ENCODE results near the gene MAB21L4. TPM values are rescaled to one million over a fixed set of nuclear protein-coding genes. Genes with fewer than 3 reads are reported as not detected.
A peak's percentile ranks its signal among the peaks of the same experiment; 100 is the strongest.

The MAB21L4 gene
- under 1 TPM in 1 of 2 donors, not detected in 1; 0.31 TPM for total RNA-seq

- H3K4me1 ChIP-seq = peaks cover 0 to 21% of the 10 kb centered on the region in 2 donors
- DNase-seq (ENCODE audit: low spot score) = no peak
- H3K4me3 ChIP-seq = no peak within 1 kb of the TSS
- H3K27me3 ChIP-seq = no peaks in the 10 kb centered on the region
- no peaks in the 10 kb centered on the region for H3K36me3 ChIP-seq
- no peak within 1 kb of the TSS for H3K27ac ChIP-seq
- no peak for TF ChIP-seq CTCF (IDR thresholded peaks at IDR 0.05)
- H3K9me3 ChIP-seq = no peaks in the 10 kb centered on the region
Measured at GRCh38 chr2:240895656-240896388, at the start of gene MAB21L4. Gene MAB21L4, minus strand, starts transcription at chr2:240896156. Its CDS starts 159 bp downstream, at chr2:240895997.

GRCh38 chr2:240936106-240936505 is 40.1 kb upstream of the MAB21L4 start:
- H3K4me1 ChIP-seq = no peaks in the 10 kb centered on the region
- peak; percentile 50 for DNase-seq (ENCODE audit: low spot score)
- H3K27me3 ChIP-seq = no peaks in the 10 kb centered on the region
- H3K27ac ChIP-seq = no peak overlapping the region
- no peak for TF ChIP-seq CTCF (IDR thresholded peaks at IDR 0.05)
- peaks cover 0 to 28% of the 10 kb centered on the region in 2 donors for H3K9me3 ChIP-seq
- H3K36me3 ChIP-seq = no peaks in the 10 kb centered on the region
- H3K4me3 ChIP-seq = no peak overlapping the region

- DNase-seq (ENCODE audit: low spot score) = peak; percentile 32
- Histone ChIP-seq H3K27me3 (no peaks in the 10 kb centered on the region), H3K36me3 (no peaks in the 10 kb centered on the region), H3K9me3 (peaks cover 0 to 28% of the 10 kb centered on the region in 2 donors), H3K4me1 (no peaks in the 10 kb centered on the region), H3K4me3 (no peak overlapping the region), H3K27ac (no peak overlapping the region)
- no peak for TF ChIP-seq CTCF (IDR thresholded peaks at IDR 0.05)
Measured at GRCh38 chr2:240935103-240935876, 39.3 kb upstream of the MAB21L4 start.

GRCh38 chr2:240934701-240935102 is 38.7 kb upstream of the MAB21L4 start:
- H3K27me3 ChIP-seq = no peaks in the 10 kb centered on the region
- no peaks in the 10 kb centered on the region for H3K4me1 ChIP-seq
- peak; percentile 54 for DNase-seq (ENCODE audit: low spot score)
- H3K27ac ChIP-seq = no peak overlapping the region
- no peak overlapping the region for H3K4me3 ChIP-seq
- TF ChIP-seq CTCF (IDR thresholded peaks at IDR 0.05) = no peak
- no peaks in the 10 kb centered on the region for H3K36me3 ChIP-seq
- H3K9me3 ChIP-seq = peaks cover 0 to 28% of the 10 kb centered on the region in 2 donors

GRCh38 chr2:240933966-240934700 is 38.2 kb upstream of the MAB21L4 start:
- no peaks in the 10 kb centered on the region for H3K27me3 ChIP-seq
- peaks cover 0 to 24% of the 10 kb centered on the region in 2 donors for H3K9me3 ChIP-seq
- no peak overlapping the region for H3K27ac ChIP-seq
- H3K4me1 ChIP-seq = no peaks in the 10 kb centered on the region
- no peak overlapping the region for H3K4me3 ChIP-seq
- H3K36me3 ChIP-seq = no peaks in the 10 kb centered on the region
- DNase-seq (ENCODE audit: low spot score) = peak; percentile 38
- TF ChIP-seq CTCF (IDR thresholded peaks at IDR 0.05) = no peak

Measured in right atrium auricular region (tissue), 2 donors.